DMS 273 (cell line): ENCODE results near the gene ADIPOR1.
"Not testable (repeated sequence)": the region's sequence is repeated elsewhere in the genome, so short reads cannot be mapped to it uniquely, and the experiment has no call there.

Experiments
- DNase-seq: peaks from one replicate; lab custom pipeline; 2025; ENCODE audit not compliant: unreplicated experiment; lab: John Stamatoyannopoulos, UW

The ADIPOR1 gene

GRCh38 chr1:202957733-202958543 is at the start of gene ADIPOR1:
ADIPOR1 (minus strand) TSS chr1:202958312; CDS start chr1:202951070, 7,242 bp downstream.
- DNase-seq = peak; percentile 96

GRCh38 chr1:203006948-203007871 is 49.1 kb upstream of the ADIPOR1 start, which contains the start of gene TMEM183A:
TMEM183A (plus strand) TSS chr1:203007374; CDS start chr1:203007466, 92 bp downstream.
- DNase-seq = peak; percentile 99

- not testable (repeated sequence) for DNase-seq
These were observed 47.5 kb upstream of the ADIPOR1 start for GRCh38 chr1:203005395-203006142.

GRCh38 chr1:203002951-203003350 is 44.8 kb upstream of the ADIPOR1 start:
- no peak for DNase-seq

- DNase-seq = no peak
These were observed 43.9 kb upstream of the ADIPOR1 start for GRCh38 chr1:203001986-203002385.

GRCh38 chr1:203000217-203000944 is 42.3 kb upstream of the ADIPOR1 start:
- no peak for DNase-seq

- peak; percentile 84 for DNase-seq
These were observed 41.0 kb upstream of the ADIPOR1 start for GRCh38 chr1:202998836-202999750.

GRCh38 chr1:202994756-202995155 is 36.6 kb upstream of the ADIPOR1 start:
- no peak for DNase-seq

GRCh38 chr1:202991112-202991511 is 33.0 kb upstream of the ADIPOR1 start:
- DNase-seq = no peak

- DNase-seq = no peak
These were observed 31.8 kb upstream of the ADIPOR1 start for GRCh38 chr1:202989879-202990278.

GRCh38 chr1:202987922-202988583 is 29.9 kb upstream of the ADIPOR1 start:
- DNase-seq = no peak

- DNase-seq = no peak
These were observed 29.1 kb upstream of the ADIPOR1 start for GRCh38 chr1:202987255-202987654.

- not testable (repeated sequence) for DNase-seq
These were observed 28.0 kb upstream of the ADIPOR1 start for GRCh38 chr1:202986120-202986519.

GRCh38 chr1:202982715-202983430 is 24.8 kb upstream of the ADIPOR1 start:
- peak; percentile 27 for DNase-seq

- no peak for DNase-seq
These were observed 23.8 kb upstream of the ADIPOR1 start for GRCh38 chr1:202981939-202982338.

GRCh38 chr1:202979459-202979858 is 21.3 kb upstream of the ADIPOR1 start:
- DNase-seq = no peak

- no peak for DNase-seq
These were observed 18.5 kb upstream of the ADIPOR1 start for GRCh38 chr1:202976633-202977032.

GRCh38 chr1:202974856-202975255 is 16.7 kb upstream of the ADIPOR1 start:
- DNase-seq = no peak
